Suprapubic skin (tissue), 3 donors: Measurements from ENCODE around the gene DMAC2L.

ENCODE experiments used
- CTCF ChIP-seq, 2 donors: fragments of 200-600 bp in 1 of 2; fragments of 450-650 bp in 1 of 2; sonication (generic) in 1 of 2; IDR thresholded peaks; one replicate each; pipeline ENCODE4 v1.5.1; 2016 to 2019; ENCODE audit warnings: antibody characterized with exemption in 2 of 2, mild to moderate bottlenecking in 1 of 2, moderate library complexity in 1 of 2
- POLR2A ChIP-seq, 2 donors: fragments of 450-650 bp; IDR thresholded peaks; one replicate each; pipeline ENCODE4 v1.6.1; 2017; ENCODE audit warnings: antibody characterized with exemption in 2 of 2, mild to moderate bottlenecking in 2 of 2, moderate library complexity in 2 of 2

DNA sequence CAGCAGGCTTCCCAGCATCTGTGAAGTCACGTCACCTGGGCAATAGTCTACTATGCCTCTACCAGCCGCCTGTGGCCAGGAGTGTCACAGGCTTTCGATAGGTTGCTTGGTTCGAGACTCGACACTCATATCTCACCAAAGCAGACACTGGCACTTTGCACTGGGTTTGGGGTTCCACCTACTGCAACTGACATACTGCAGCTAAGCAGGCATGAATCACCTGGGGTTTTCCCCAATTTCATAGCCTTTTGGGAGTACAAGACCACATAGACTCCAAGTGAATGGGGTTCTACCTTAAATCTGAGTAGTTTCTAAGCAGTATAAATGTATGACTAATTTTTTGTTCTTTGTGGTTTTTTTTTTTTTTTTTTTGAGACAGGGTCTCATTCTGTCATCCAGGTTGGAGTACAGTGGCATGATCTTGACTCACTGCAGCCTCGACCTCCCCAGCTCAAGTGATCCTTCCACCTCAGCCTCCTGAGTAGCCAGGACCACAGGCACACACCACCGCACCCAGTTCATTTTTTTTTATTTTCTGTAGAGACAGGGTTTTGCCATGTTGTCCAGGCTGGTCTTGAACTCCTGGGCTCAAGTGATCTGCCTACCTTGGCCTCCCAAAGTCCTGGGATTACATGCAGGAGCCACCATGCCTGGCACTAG lies 32.1 kb downstream of the DMAC2L start:
- TF ChIP-seq POLR2A (IDR thresholded peaks at IDR 0.05) (no peak), CTCF (IDR thresholded peaks at IDR 0.05) (no peak)
